ENCODE results near the gene CDH23.

DNA sequence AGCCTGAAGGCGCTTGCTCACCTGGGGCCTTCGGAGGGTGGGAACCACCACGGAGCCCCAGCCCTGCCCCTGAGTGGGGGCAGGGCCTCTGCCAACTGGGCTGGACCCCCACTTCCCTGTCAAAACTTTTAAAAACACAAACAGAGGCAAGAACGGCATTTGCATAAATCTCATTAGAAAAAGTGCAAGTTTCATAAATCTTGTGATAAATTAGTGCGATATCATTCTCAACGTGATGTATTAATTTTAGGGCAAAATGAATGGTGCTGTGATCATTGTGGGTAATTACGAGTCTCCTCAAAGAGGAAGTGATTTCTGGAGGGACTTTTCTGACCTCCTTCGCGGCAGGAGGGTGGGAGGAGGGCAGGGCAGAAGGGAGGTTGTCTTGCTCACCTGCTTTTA, 98.3 kb downstream of the CDH23 start:
- TF ChIP-seq, protein P1, sequence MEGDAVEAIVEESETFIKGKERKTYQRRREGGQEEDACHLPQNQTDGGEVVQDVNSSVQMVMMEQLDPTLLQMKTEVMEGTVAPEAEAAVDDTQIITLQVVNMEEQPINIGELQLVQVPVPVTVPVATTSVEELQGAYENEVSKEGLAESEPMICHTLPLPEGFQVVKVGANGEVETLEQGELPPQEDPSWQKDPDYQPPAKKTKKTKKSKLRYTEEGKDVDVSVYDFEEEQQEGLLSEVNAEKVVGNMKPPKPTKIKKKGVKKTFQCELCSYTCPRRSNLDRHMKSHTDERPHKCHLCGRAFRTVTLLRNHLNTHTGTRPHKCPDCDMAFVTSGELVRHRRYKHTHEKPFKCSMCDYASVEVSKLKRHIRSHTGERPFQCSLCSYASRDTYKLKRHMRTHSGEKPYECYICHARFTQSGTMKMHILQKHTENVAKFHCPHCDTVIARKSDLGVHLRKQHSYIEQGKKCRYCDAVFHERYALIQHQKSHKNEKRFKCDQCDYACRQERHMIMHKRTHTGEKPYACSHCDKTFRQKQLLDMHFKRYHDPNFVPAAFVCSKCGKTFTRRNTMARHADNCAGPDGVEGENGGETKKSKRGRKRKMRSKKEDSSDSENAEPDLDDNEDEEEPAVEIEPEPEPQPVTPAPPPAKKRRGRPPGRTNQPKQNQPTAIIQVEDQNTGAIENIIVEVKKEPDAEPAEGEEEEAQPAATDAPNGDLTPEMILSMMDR (IDR thresholded peaks at IDR 0.05): no peak
- TF ChIP-seq POLR2A (IDR thresholded peaks at IDR 0.05): no peak
